Measurements from ENCODE around the gene ADGRA3.

GRCh38 chr4:22417408-22417807 lies 98.5 kb downstream of the ADGRA3 start:
- TF ChIP-seq CTCF (IDR thresholded peaks at IDR 0.05; ENCODE audit: low read length) (no peak), EZH2phosphoT487 (IDR thresholded peaks at IDR 0.05; ENCODE audit: low read length) (no peak), EZH2 (optimal IDR thresholded peaks at IDR 0.05; ENCODE audit: low read depth, low read length) (no peak)
